Testis (tissue), 2 donors: ENCODE data around the gene ETS1.

Experiments used
- CTCF ChIP-seq, 3 experiments: fragments of 450-650 bp in 2 of 3; fragments of 200-600 bp in 1 of 3; sonication (generic) in 1 of 3; IDR thresholded peaks; one replicate each; pipeline ENCODE4 v1.5.1; 2016 to 2019; ENCODE audit warnings: antibody characterized with exemption in 3 of 3, mild to moderate bottlenecking in 2 of 3, moderate library complexity in 1 of 3
- POLR2A ChIP-seq: fragments of 450-650 bp; IDR thresholded peaks from one replicate; pipeline ENCODE4 v1.6.1; 2017; ENCODE audit warnings: antibody characterized with exemption, mild to moderate bottlenecking, moderate library complexity

DNA sequence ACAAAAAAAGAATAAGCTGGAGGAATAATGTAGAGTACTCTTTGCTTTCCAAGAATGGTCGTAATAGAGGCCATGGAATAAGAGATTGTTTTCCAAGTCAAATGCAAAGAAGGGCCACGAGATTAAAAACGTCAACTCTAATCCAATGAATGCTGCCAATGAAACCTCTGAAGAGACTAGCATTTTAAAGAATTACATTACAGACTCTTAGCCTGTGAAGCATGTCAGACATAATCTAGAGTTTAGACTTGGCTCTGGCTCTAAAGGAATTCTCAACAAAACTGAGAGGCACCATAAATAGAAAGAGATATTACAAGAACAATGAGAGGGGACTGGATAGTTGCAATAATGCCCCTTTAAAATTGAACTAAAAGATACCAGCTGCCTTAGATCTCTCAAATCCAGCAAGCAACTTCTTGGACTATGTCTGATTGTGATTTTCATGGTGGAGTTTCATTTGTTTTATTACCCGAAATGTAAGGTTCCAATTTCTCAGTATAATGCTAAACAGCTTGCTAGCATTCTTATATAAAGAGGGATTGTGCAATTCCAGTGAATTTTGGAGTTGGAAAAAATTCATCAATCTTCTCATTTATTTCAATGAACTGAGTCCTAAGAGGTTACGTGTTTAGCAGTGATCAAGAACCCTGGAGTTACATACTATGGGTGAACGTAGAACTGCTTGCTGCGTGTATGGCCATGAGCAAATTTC lies 5.6 kb downstream of the ETS1 start:
- TF ChIP-seq CTCF (IDR thresholded peaks at IDR 0.05) (no peak), POLR2A (no peak)
